Measurements from ENCODE around the gene OR5AU1. TPM values are rescaled to one million over a fixed set of nuclear protein-coding genes. Genes with fewer than 3 reads are reported as not detected.
"Not testable (repeated sequence)": the region's sequence is repeated elsewhere in the genome, so short reads cannot be mapped to it uniquely, and the experiment has no call there.

Gene OR5AU1
- total RNA-seq, 1 donor from 2014 or later: not detected

DNA sequence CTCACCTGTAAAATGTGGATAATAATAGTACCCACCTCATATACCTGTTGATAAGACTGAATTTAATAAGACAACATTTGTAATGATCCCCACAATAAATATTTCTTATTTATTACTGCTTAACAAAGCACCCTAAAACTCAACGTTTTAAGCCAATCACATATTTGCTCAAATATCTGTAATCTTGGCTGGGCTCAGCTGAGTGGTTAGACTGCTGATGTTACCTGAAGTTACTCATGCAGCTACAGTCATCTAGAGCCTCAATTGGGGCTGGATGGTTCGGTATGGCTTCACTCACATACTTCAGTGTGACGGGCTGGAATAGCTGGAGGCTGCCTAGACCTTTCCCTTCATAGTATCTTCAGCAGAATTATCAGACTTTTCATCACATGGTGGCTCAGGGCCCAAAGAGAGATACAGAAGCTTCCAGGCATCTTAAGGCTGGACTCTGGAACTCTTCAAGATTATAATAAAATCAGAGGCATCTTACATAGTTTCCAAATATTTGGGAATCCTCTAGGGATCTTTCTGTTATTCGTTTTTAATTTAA lies 4.3 kb upstream of the OR5AU1 start:
- Histone ChIP-seq H3K4me3 (no peak overlapping the region), H3K4me1 (no peaks in the 10 kb centered on the region), H3K9me3 (replicated peaks) (no peaks in the 10 kb centered on the region), H3K27ac (replicated peaks) (no peak overlapping the region), H3K36me3 (no peaks in the 10 kb centered on the region), H3K27me3 (ENCODE audit: low read depth) (peaks cover 3% of the 10 kb centered on the region)
- no peak for DNase-seq
- TF ChIP-seq, protein P1, sequence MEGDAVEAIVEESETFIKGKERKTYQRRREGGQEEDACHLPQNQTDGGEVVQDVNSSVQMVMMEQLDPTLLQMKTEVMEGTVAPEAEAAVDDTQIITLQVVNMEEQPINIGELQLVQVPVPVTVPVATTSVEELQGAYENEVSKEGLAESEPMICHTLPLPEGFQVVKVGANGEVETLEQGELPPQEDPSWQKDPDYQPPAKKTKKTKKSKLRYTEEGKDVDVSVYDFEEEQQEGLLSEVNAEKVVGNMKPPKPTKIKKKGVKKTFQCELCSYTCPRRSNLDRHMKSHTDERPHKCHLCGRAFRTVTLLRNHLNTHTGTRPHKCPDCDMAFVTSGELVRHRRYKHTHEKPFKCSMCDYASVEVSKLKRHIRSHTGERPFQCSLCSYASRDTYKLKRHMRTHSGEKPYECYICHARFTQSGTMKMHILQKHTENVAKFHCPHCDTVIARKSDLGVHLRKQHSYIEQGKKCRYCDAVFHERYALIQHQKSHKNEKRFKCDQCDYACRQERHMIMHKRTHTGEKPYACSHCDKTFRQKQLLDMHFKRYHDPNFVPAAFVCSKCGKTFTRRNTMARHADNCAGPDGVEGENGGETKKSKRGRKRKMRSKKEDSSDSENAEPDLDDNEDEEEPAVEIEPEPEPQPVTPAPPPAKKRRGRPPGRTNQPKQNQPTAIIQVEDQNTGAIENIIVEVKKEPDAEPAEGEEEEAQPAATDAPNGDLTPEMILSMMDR (IDR thresholded peaks at IDR 0.05; ENCODE audit: borderline replicate concordance): no peak
- intact Hi-C loops (cut with micrococcal nuclease): no loop called here

- intact Hi-C loops (cut with micrococcal nuclease); H3K4me1 ChIP-seq; H3K27ac ChIP-seq (replicated peaks); H3K4me3 ChIP-seq; H3K9me3 ChIP-seq (replicated peaks); DNase-seq; H3K36me3 ChIP-seq: not testable (repeated sequence)
- H3K27me3 ChIP-seq (ENCODE audit: low read depth): peaks cover 18% of the 10 kb centered on the region
These were observed 2.3 kb upstream of the OR5AU1 start for GRCh38 chr14:21158175-21158574.

DNA sequence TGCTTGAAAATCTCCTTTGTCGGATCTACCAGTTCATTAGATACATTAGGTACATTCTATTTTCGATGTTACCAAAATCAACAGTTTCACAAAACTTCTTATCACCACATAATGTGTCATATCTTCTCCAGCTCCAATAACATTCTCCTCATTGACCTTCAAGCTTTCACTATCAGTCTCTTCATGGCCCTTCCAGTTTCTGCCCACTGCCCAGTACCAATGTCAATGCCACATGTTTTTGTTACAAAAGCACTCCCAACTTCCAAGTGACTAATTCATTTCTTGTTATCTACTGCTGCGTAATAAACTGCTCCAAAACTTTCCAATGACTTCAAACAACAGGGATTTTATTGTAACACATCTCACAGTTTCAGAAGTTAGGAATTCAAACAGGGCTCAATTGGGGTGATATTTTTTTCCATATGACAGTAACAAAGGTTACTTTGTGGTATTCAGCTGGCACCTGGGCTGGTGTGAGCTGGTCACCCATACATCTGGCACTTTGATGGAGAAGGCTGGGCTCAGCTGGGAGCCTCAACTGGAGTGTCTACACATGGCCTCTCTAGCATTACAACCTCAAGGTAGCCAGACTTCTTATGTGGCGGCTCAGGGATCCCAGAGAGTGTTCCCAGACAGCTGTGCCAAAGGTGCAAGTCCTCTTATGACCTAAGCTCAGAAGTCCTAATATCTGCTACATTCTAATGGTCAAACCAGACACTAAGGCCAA lies 6.1 kb downstream of the OR5AU1 start:
- Histone ChIP-seq H3K9me3 (replicated peaks) (peaks cover 14% of the 10 kb centered on the region), H3K4me3 (no peak overlapping the region), H3K27me3 (ENCODE audit: low read depth) (peaks cover 16% of the 10 kb centered on the region), H3K36me3 (no peaks in the 10 kb centered on the region), H3K4me1 (no peaks in the 10 kb centered on the region), H3K27ac (replicated peaks) (no peak overlapping the region)
- TF ChIP-seq, protein P1 (IDR thresholded peaks at IDR 0.05; ENCODE audit: borderline replicate concordance): no peak
- intact Hi-C loops (cut with micrococcal nuclease): no loop called here
- no peak for DNase-seq

DNA sequence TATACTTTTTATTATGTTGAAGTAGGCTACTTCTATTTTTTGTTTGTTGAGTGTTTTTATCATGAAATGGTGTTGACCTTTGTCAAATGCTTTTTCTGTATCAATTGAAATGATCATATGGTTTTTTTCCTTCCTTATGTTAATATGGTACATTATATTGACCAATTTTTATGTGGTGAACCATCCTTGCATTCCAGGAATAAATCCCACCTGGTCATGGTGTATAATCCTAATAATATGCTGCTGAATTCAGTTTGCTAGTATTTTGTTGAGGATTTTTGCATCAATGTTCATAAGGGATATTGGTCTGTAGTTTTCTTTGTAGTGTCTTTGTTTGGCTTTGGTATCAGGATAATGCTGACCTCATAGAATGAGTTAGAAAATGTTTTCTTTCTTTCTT lies 10.4 kb downstream of the OR5AU1 start:
- TF ChIP-seq, protein P1 (IDR thresholded peaks at IDR 0.05; ENCODE audit: borderline replicate concordance): no peak
- H3K4me1 ChIP-seq: no peaks in the 10 kb centered on the region
- H3K27me3 ChIP-seq (ENCODE audit: low read depth): peaks cover 17% of the 10 kb centered on the region
- DNase-seq: no peak
- intact Hi-C loops (cut with micrococcal nuclease): no loop called here
- no peak overlapping the region for H3K4me3 ChIP-seq
- peaks cover 20% of the 10 kb centered on the region for H3K9me3 ChIP-seq (replicated peaks)
- no peaks in the 10 kb centered on the region for H3K36me3 ChIP-seq
- no peak overlapping the region for H3K27ac ChIP-seq (replicated peaks)

DNA sequence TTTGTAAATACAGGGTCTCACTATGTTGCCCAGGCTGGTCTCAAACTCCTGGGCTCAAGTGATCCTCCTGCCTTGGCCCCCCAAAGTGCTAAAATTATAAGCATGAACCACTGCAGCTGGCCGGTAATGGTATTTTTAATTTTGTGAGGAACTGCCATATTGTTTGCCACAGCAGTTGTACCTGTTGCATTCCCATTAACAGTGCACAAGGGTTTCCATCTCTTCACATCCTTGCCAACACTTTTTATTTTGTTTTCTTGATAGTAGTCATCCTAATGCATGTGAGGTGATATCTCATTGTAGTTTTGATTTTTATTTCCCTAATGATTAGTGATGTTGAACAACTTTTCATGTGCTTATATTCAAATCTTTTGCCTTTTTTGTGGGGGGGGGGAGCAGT lies 13.5 kb downstream of the OR5AU1 start:
- H3K27ac ChIP-seq (replicated peaks): no peak overlapping the region
- no peak overlapping the region for H3K4me3 ChIP-seq
- no peaks in the 10 kb centered on the region for H3K4me1 ChIP-seq
- DNase-seq: no peak
- H3K36me3 ChIP-seq: no peaks in the 10 kb centered on the region
- intact Hi-C loops (cut with micrococcal nuclease): no loop called here
- H3K27me3 ChIP-seq (ENCODE audit: low read depth): peaks cover 19% of the 10 kb centered on the region
- TF ChIP-seq, protein P1 (IDR thresholded peaks at IDR 0.05; ENCODE audit: borderline replicate concordance): no peak
- H3K9me3 ChIP-seq (replicated peaks): peaks cover 20% of the 10 kb centered on the region

DNA sequence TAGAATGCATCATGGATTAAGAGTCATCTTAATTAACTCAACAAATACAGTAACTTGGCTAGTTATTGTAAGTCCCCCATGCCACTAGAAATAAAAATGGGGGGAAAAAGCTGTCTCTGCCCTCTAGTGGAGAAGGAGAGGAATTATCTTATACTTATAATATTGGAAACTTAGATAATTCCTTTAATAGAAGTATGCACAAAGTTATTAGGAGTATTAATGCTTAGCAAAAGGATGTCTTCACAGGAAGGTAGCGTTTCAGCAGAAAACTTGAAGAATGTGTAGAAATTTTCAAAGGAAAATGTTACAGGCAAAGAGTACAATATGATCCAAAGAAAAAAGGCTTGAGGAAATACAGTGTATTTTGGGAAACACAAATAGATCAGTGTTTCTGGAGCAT lies 19.8 kb downstream of the OR5AU1 start:
- Histone ChIP-seq H3K27ac (replicated peaks) (no peak overlapping the region), H3K9me3 (replicated peaks) (peaks cover 2% of the 10 kb centered on the region), H3K27me3 (ENCODE audit: low read depth) (peaks cover 8% of the 10 kb centered on the region), H3K4me1 (no peaks in the 10 kb centered on the region), H3K4me3 (no peak overlapping the region), H3K36me3 (no peaks in the 10 kb centered on the region)
- DNase-seq: no peak
- TF ChIP-seq, protein P1 (IDR thresholded peaks at IDR 0.05; ENCODE audit: borderline replicate concordance): peak; percentile 69
- intact Hi-C loops (cut with micrococcal nuclease): no loop called here

Measured in left ventricle myocardium inferior (tissue), 1 donor.